GM18499 (cell line): ENCODE measurements around the gene PLEKHH1.
"Not testable (repeated sequence)": the region's sequence is repeated elsewhere in the genome, so short reads cannot be mapped to it uniquely, and the experiment has no call there.

Experiments used
- ATAC-seq: cut with Tn5 transposase; IDR thresholded peaks from one replicate; pipeline ENCODE4 v1.9.1; 2021; ENCODE audit warnings: moderate number of reproducible peaks; ENCODE audit not compliant: insufficient read depth, unreplicated experiment

Gene PLEKHH1

GRCh38 chr14:67577909-67578749, 45.0 kb downstream of the PLEKHH1 start:
- ATAC-seq = no peak

- no peak for ATAC-seq
These were observed 46.0 kb downstream of the PLEKHH1 start for GRCh38 chr14:67579040-67579439.

GRCh38 chr14:67579636-67580035, 46.5 kb downstream of the PLEKHH1 start:
- no peak for ATAC-seq

- no peak for ATAC-seq
These were observed 47.5 kb downstream of the PLEKHH1 start for GRCh38 chr14:67580336-67581171.

GRCh38 chr14:67581643-67582042, 48.6 kb downstream of the PLEKHH1 start:
- no peak for ATAC-seq

- no peak for ATAC-seq
These were observed 49.0 kb downstream of the PLEKHH1 start for GRCh38 chr14:67582061-67582460.

- no peak for ATAC-seq
These were observed 50.9 kb downstream of the PLEKHH1 start for GRCh38 chr14:67583711-67584644.

- ATAC-seq = no peak
These were observed 51.9 kb downstream of the PLEKHH1 start for GRCh38 chr14:67584978-67585377.

- ATAC-seq = no peak
These were observed 53.3 kb downstream of the PLEKHH1 start for GRCh38 chr14:67586369-67586768.

GRCh38 chr14:67589204-67589770, 56.2 kb downstream of the PLEKHH1 start:
- ATAC-seq = no peak

- ATAC-seq = not testable (repeated sequence)
These were observed 60.6 kb downstream of the PLEKHH1 start for GRCh38 chr14:67593650-67594049.

GRCh38 chr14:67595392-67595791, 62.3 kb downstream of the PLEKHH1 start:
- ATAC-seq = no peak

GRCh38 chr14:67599698-67600561, 66.8 kb downstream of the PLEKHH1 start, which contains the start of gene PIGH:
Gene PIGH, minus strand, starts transcription at chr14:67600268. Its CDS starts 65 bp downstream, at chr14:67600203.
- ATAC-seq = peak; percentile 67

GRCh38 chr14:67600562-67600974, 67.5 kb downstream of the PLEKHH1 start:
- ATAC-seq = not testable (repeated sequence)

- ATAC-seq = no peak
These were observed 69.0 kb downstream of the PLEKHH1 start for GRCh38 chr14:67602076-67602475.

- peak; percentile 53 for ATAC-seq
These were observed 70.0 kb downstream of the PLEKHH1 start for GRCh38 chr14:67602995-67603545.

- ATAC-seq = no peak
These were observed 74.6 kb downstream of the PLEKHH1 start for GRCh38 chr14:67607646-67608045.

GRCh38 chr14:67609642-67610310, 76.7 kb downstream of the PLEKHH1 start:
- no peak for ATAC-seq
